ENCODE results near the gene TMEM208.

TMEM208 gene

DNA sequence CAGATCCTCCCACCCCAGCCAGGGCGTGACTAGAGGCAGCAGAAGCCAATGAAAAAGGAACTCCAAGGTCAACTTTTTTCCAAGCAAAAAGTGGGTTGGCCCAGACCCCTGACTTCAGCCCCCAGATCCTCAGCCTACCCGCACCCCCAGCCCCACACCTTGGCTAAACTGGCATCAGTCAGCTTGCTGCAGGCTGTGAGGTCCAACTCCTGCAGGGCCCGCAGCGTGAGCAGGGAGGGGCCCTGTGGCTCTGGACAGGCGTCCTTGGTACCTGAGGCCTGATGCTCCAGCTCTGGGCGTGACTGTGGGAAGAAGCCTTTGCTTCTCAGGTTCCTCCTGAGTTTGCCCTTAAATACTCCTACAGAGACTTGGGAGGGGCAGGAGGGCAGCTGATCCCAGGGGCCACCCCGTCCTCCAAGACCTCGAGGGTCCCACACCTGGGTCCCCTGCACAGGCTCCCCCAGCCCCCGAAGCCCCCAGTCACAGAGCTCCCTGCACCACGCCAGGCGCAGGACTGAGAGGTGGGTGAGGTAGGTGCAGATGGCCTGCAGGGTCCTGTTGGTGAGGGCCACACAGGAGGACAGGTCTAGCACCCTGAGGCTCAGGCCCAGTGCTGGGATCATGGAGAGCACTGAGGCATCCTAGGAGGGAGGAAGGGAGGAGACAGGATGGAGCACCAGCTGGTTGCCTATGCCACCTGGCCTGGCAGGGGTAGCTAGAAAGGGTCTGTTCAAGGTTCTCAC, 18.6 kb upstream of the TMEM208 start:
- no peak overlapping the region for H3K9ac ChIP-seq (ENCODE audit: low read length)
- no peak overlapping the region for H2AK5ac ChIP-seq (ENCODE audit: low read length)
- H3K4me1 ChIP-seq (ENCODE audit: control insufficient read depth, low read depth, low read length) = no peaks in the 10 kb centered on the region
- H3K79me2 ChIP-seq (ENCODE audit: control insufficient read depth, insufficient read depth, low read length) = no peaks in the 10 kb centered on the region
- H2BK5ac ChIP-seq (ENCODE audit: low read length) = no peak overlapping the region
- no peak overlapping the region for H3K4me3 ChIP-seq (ENCODE audit: low read length)
- H3K23ac ChIP-seq (ENCODE audit: low read length) = no peak overlapping the region
- no peaks in the 10 kb centered on the region for H3K79me1 ChIP-seq (ENCODE audit: low read length)
- H4K8ac ChIP-seq (ENCODE audit: low read depth, low read length) = no peak overlapping the region
- no peak overlapping the region for H3K18ac ChIP-seq (ENCODE audit: low read length)
- H2BK15ac ChIP-seq (replicated peaks; ENCODE audit: low read depth) = no peak overlapping the region
- no peaks in the 10 kb centered on the region for H3K36me3 ChIP-seq (ENCODE audit: control insufficient read depth, insufficient read depth, low read length)
- no peaks in the 10 kb centered on the region for H3K27me3 ChIP-seq (ENCODE audit: insufficient read depth, low read length, poor library complexity)
- no peak overlapping the region for H3K4ac ChIP-seq (ENCODE audit: low read depth, low read length)
- no peak overlapping the region for H4K5ac ChIP-seq (ENCODE audit: low read length)
- H3K27ac ChIP-seq (ENCODE audit: low read depth, low read length) = no peak overlapping the region
- no peak overlapping the region for H3K4me2 ChIP-seq (ENCODE audit: low read length)
- WGBS (ENCODE audit: extremely low coverage, insufficient coverage, low lambda C conversion rate) = no CpG with 5 or more reads among the region's 11 CpGs
- H2BK120ac ChIP-seq (ENCODE audit: low read depth, low read length) = no peak overlapping the region
- no peak for DNase-seq
- H3K56ac ChIP-seq (ENCODE audit: low read length) = no peak overlapping the region

DNA sequence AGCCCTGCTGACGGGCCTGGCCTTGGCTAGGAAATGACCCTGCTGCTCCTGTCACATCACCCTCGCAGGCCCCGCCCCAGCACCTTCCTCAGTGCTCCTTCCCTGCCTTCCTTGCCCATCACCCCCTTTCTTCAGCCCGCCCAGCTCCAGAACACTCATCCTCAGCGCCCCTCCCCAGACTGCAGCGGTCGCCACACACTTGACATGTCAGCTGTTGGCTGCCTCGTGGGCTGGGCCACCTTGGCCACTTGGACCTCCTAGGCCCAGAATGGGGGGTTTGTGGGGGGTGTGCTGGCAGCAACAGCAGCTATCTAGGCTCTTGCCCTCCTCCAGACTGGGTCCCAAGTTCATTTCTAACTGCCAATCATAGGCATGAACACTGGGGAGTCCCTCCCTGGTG, 17.4 kb upstream of the TMEM208 start:
- no peak overlapping the region for H2BK120ac ChIP-seq (ENCODE audit: low read depth, low read length)
- no peaks in the 10 kb centered on the region for H3K27me3 ChIP-seq (ENCODE audit: insufficient read depth, low read length, poor library complexity)
- no CpG with 5 or more reads among the region's 8 CpGs for WGBS (ENCODE audit: extremely low coverage, insufficient coverage, low lambda C conversion rate)

DNA sequence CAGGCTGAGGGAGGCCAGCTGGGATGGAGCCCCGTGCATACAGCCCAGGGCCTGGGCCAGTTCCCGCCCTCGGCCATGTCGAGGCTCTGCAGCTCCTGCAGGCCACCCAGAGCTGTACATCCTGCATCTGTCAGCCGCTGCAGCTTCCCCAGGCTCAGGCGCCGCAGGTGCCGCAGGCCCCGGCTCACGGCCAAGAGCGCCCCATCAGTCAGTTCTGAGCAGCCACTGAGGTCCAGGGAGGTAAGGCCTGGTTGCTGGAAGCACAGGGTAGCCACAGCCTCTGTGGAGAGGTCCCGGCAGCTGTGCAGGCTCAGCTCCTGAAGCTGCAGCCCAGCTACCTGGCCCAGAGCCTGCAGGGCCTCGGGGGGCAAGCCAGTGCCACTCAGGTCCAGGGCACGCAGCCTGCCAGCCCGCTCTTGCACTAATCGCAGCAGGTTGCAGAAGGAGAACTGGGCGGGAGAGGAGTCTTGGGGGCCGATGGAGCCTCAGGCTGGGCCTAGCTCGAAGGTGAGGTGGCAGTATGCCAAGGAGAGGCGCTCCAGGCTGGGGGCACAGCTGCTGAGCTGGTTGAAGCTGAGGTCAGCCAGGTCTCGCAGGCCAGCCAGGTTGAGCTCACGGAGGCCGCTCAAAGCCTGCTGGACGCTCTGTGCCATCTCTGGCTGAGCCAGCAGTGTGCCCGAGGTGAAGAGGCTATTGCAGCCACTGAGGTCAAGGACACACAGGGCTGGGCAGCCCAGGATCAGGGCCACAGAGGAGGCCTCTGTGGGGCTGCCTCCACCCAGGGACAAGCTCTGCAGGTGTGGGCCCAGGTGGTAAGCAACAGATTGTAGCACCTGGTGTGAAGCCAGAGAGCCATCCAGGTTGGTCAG, 16.6 kb upstream of the TMEM208 start:
- H3K27ac ChIP-seq (ENCODE audit: low read depth, low read length) = no peak overlapping the region
- no CpG with 5 or more reads among the region's 25 CpGs for WGBS (ENCODE audit: extremely low coverage, insufficient coverage, low lambda C conversion rate)
- no peak overlapping the region for H2AK5ac ChIP-seq (ENCODE audit: low read length)
- no peaks in the 10 kb centered on the region for H3K36me3 ChIP-seq (ENCODE audit: control insufficient read depth, insufficient read depth, low read length)
- no peaks in the 10 kb centered on the region for H3K79me1 ChIP-seq (ENCODE audit: low read length)
- no peaks in the 10 kb centered on the region for H3K27me3 ChIP-seq (ENCODE audit: insufficient read depth, low read length, poor library complexity)
- H3K4ac ChIP-seq (ENCODE audit: low read depth, low read length) = no peak overlapping the region
- H3K18ac ChIP-seq (ENCODE audit: low read length) = no peak overlapping the region
- no peaks in the 10 kb centered on the region for H3K79me2 ChIP-seq (ENCODE audit: control insufficient read depth, insufficient read depth, low read length)
- no peak overlapping the region for H3K56ac ChIP-seq (ENCODE audit: low read length)
- no peak overlapping the region for H2BK5ac ChIP-seq (ENCODE audit: low read length)
- no peak for DNase-seq
- no peak overlapping the region for H2BK120ac ChIP-seq (ENCODE audit: low read depth, low read length)
- no peak overlapping the region for H2BK15ac ChIP-seq (replicated peaks; ENCODE audit: low read depth)
- no peaks in the 10 kb centered on the region for H3K4me1 ChIP-seq (ENCODE audit: control insufficient read depth, low read depth, low read length)
- no peak overlapping the region for H4K8ac ChIP-seq (ENCODE audit: low read depth, low read length)
- H3K23ac ChIP-seq (ENCODE audit: low read length) = no peak overlapping the region
- no peak overlapping the region for H3K9ac ChIP-seq (ENCODE audit: low read length)
- no peak overlapping the region for H3K4me2 ChIP-seq (ENCODE audit: low read length)
- no peak overlapping the region for H4K5ac ChIP-seq (ENCODE audit: low read length)
- H3K4me3 ChIP-seq (ENCODE audit: low read length) = no peak overlapping the region

More for the DNA sequence above, 17.4 kb upstream of the TMEM208 start:
- Histone ChIP-seq H4K8ac (ENCODE audit: low read depth, low read length) (no peak overlapping the region), H3K56ac (ENCODE audit: low read length) (no peak overlapping the region), H3K18ac (ENCODE audit: low read length) (no peak overlapping the region), H3K79me2 (ENCODE audit: control insufficient read depth, insufficient read depth, low read length) (no peaks in the 10 kb centered on the region), H2BK5ac (ENCODE audit: low read length) (no peak overlapping the region), H2AK5ac (ENCODE audit: low read length) (no peak overlapping the region), H3K23ac (ENCODE audit: low read length) (no peak overlapping the region), H3K27ac (ENCODE audit: low read depth, low read length) (no peak overlapping the region), H2BK15ac (replicated peaks; ENCODE audit: low read depth) (no peak overlapping the region), H3K4me1 (ENCODE audit: control insufficient read depth, low read depth, low read length) (no peaks in the 10 kb centered on the region), H3K79me1 (ENCODE audit: low read length) (no peaks in the 10 kb centered on the region), H3K4me3 (ENCODE audit: low read length) (no peak overlapping the region), H4K5ac (ENCODE audit: low read length) (no peak overlapping the region), H3K4ac (ENCODE audit: low read depth, low read length) (no peak overlapping the region), H3K36me3 (ENCODE audit: control insufficient read depth, insufficient read depth, low read length) (no peaks in the 10 kb centered on the region), H3K9ac (ENCODE audit: low read length) (no peak overlapping the region), H3K4me2 (ENCODE audit: low read length) (no peak overlapping the region)
- DNase-seq = no peak

DNA sequence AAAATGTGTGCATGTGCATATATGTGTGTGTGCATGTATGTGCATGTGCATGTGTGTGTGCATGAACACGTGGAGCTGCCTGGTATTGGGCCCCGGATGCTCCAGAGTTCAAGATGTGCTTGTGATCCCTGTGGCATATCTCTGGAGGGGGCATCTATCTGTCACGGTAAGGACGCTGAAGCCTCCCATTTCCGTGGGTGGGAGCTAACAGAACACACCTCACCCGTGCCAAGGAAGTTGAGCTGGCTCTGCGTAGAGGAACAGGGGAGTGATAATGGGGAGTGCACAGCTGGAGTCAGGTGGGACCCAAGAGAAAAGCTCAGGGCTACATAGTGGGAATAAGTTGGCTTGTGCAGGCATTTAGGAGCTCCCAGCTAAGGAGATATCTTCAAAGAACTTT, 15.3 kb upstream of the TMEM208 start:
- no peak overlapping the region for H3K18ac ChIP-seq (ENCODE audit: low read length)
- H3K4me3 ChIP-seq (ENCODE audit: low read length) = no peak overlapping the region
- no peaks in the 10 kb centered on the region for H3K36me3 ChIP-seq (ENCODE audit: control insufficient read depth, insufficient read depth, low read length)
- H3K4me2 ChIP-seq (ENCODE audit: low read length) = no peak overlapping the region
- no peak overlapping the region for H4K5ac ChIP-seq (ENCODE audit: low read length)
- no peak overlapping the region for H3K27ac ChIP-seq (ENCODE audit: low read depth, low read length)
- no peak for DNase-seq
- H2BK15ac ChIP-seq (replicated peaks; ENCODE audit: low read depth) = no peak overlapping the region
- no peak overlapping the region for H2BK5ac ChIP-seq (ENCODE audit: low read length)
- no peak overlapping the region for H3K9ac ChIP-seq (ENCODE audit: low read length)
- H3K23ac ChIP-seq (ENCODE audit: low read length) = no peak overlapping the region
- no peak overlapping the region for H3K56ac ChIP-seq (ENCODE audit: low read length)
- H3K4ac ChIP-seq (ENCODE audit: low read depth, low read length) = no peak overlapping the region
- no peaks in the 10 kb centered on the region for H3K79me2 ChIP-seq (ENCODE audit: control insufficient read depth, insufficient read depth, low read length)
- H3K4me1 ChIP-seq (ENCODE audit: control insufficient read depth, low read depth, low read length) = no peaks in the 10 kb centered on the region
- H4K8ac ChIP-seq (ENCODE audit: low read depth, low read length) = no peak overlapping the region
- no peak overlapping the region for H2AK5ac ChIP-seq (ENCODE audit: low read length)
- no peaks in the 10 kb centered on the region for H3K79me1 ChIP-seq (ENCODE audit: low read length)
- H3K27me3 ChIP-seq (ENCODE audit: insufficient read depth, low read length, poor library complexity) = no peaks in the 10 kb centered on the region
- WGBS (ENCODE audit: extremely low coverage, insufficient coverage, low lambda C conversion rate) = no CpG with 5 or more reads among the region's 7 CpGs
- H2BK120ac ChIP-seq (ENCODE audit: low read depth, low read length) = no peak overlapping the region

DNA sequence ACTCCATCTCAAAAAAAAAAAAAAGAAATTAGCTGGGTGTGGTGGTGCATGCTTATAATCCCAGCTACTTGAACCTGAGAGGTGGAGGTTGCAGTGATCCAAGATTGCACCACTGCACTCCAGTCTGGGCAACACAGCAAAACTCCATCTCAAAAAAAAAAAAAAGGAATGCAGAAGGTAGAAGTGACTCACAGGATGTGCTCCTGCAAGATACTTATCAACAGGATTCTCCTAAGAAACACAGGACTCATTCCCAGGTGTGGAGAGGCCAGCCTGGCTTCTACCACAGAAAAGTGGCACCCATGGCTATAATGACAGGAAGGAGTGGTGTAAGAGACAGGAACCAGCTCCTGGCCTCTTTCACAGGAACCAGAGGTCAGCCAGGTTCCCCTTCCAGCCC, 14.2 kb upstream of the TMEM208 start:
- Histone ChIP-seq H4K8ac (ENCODE audit: low read depth, low read length) (no peak overlapping the region), H3K9ac (ENCODE audit: low read length) (no peak overlapping the region), H4K5ac (ENCODE audit: low read length) (no peak overlapping the region), H3K79me2 (ENCODE audit: control insufficient read depth, insufficient read depth, low read length) (no peaks in the 10 kb centered on the region), H2AK5ac (ENCODE audit: low read length) (no peak overlapping the region), H3K79me1 (ENCODE audit: low read length) (no peaks in the 10 kb centered on the region), H3K27me3 (ENCODE audit: insufficient read depth, low read length, poor library complexity) (no peaks in the 10 kb centered on the region), H3K36me3 (ENCODE audit: control insufficient read depth, insufficient read depth, low read length) (no peaks in the 10 kb centered on the region), H2BK5ac (ENCODE audit: low read length) (no peak overlapping the region), H2BK120ac (ENCODE audit: low read depth, low read length) (no peak overlapping the region), H3K18ac (ENCODE audit: low read length) (no peak overlapping the region), H3K27ac (ENCODE audit: low read depth, low read length) (no peak overlapping the region), H3K4me2 (ENCODE audit: low read length) (no peak overlapping the region), H3K23ac (ENCODE audit: low read length) (no peak overlapping the region), H3K4ac (ENCODE audit: low read depth, low read length) (no peak overlapping the region), H3K4me3 (ENCODE audit: low read length) (no peak overlapping the region), H3K56ac (ENCODE audit: low read length) (no peak overlapping the region), H3K4me1 (ENCODE audit: control insufficient read depth, low read depth, low read length) (no peaks in the 10 kb centered on the region), H2BK15ac (replicated peaks; ENCODE audit: low read depth) (no peak overlapping the region)
- peak; percentile 57 for DNase-seq
